ENCODE results near the gene OR4D1.

Gene OR4D1

GRCh38 chr17:58200024-58200633 lies 51.9 kb downstream of the OR4D1 start:
- H4K20me1 ChIP-seq (ENCODE audit: low read depth, low read length): no peaks in the 10 kb centered on the region
- peak; percentile 56 for TF ChIP-seq CTCF (IDR thresholded peaks at IDR 0.05; ENCODE audit: insufficient read depth, low read length, poor library complexity, severe bottlenecking)
- no peak for TF ChIP-seq EZH2phosphoT487 (conservative IDR thresholded peaks at IDR 0.05; ENCODE audit: low read length)
- H3K79me2 ChIP-seq (ENCODE audit: insufficient read depth, low read length): no peaks in the 10 kb centered on the region
- no peaks in the 10 kb centered on the region for H3F3A ChIP-seq (ENCODE audit: insufficient read depth)
- H2AFZ ChIP-seq (ENCODE audit: low read depth, low read length, severe bottlenecking): no peak overlapping the region
- H3K27ac ChIP-seq (ENCODE audit: low read depth, low read length): no peak overlapping the region
- no peaks in the 10 kb centered on the region for H3K9me3 ChIP-seq (ENCODE audit: insufficient read depth, low read length)
- H3K27me3 ChIP-seq (ENCODE audit: low read length): no peaks in the 10 kb centered on the region
- H3K4me3 ChIP-seq (ENCODE audit: insufficient read depth, low read length, poor library complexity, severe bottlenecking): no peak overlapping the region
- H3K36me3 ChIP-seq (ENCODE audit: low read length): no peaks in the 10 kb centered on the region
- no peak overlapping the region for H3K4me2 ChIP-seq (ENCODE audit: low read depth, low read length, poor library complexity, severe bottlenecking)
- no peak overlapping the region for H3K9ac ChIP-seq (ENCODE audit: low read length)
- H3K9me2 ChIP-seq (replicated peaks; ENCODE audit: insufficient read depth, low read length): no peaks in the 10 kb centered on the region

GRCh38 chr17:58202859-58203258 lies 54.7 kb downstream of the OR4D1 start:
- Histone ChIP-seq H3K4me2 (ENCODE audit: low read depth, low read length, poor library complexity, severe bottlenecking) (no peak overlapping the region), H3K9me2 (replicated peaks; ENCODE audit: insufficient read depth, low read length) (no peaks in the 10 kb centered on the region), H3K27me3 (ENCODE audit: low read length) (no peaks in the 10 kb centered on the region), H2AFZ (ENCODE audit: low read depth, low read length, severe bottlenecking) (no peak overlapping the region), H3K27ac (ENCODE audit: low read depth, low read length) (no peak overlapping the region), H4K20me1 (ENCODE audit: low read depth, low read length) (no peaks in the 10 kb centered on the region), H3K79me2 (ENCODE audit: insufficient read depth, low read length) (no peaks in the 10 kb centered on the region), H3K9me3 (ENCODE audit: insufficient read depth, low read length) (no peaks in the 10 kb centered on the region), H3F3A (ENCODE audit: insufficient read depth) (no peaks in the 10 kb centered on the region), H3K4me3 (ENCODE audit: insufficient read depth, low read length, poor library complexity, severe bottlenecking) (no peak overlapping the region), H3K36me3 (ENCODE audit: low read length) (no peaks in the 10 kb centered on the region), H3K9ac (ENCODE audit: low read length) (no peak overlapping the region)
- TF ChIP-seq CTCF (IDR thresholded peaks at IDR 0.05; ENCODE audit: insufficient read depth, low read length, poor library complexity, severe bottlenecking) (no peak), EZH2phosphoT487 (conservative IDR thresholded peaks at IDR 0.05; ENCODE audit: low read length) (no peak)

- H3K4me3 ChIP-seq (ENCODE audit: insufficient read depth, low read length, poor library complexity, severe bottlenecking): no peak overlapping the region
- no peak overlapping the region for H3K9ac ChIP-seq (ENCODE audit: low read length)
- TF ChIP-seq CTCF (IDR thresholded peaks at IDR 0.05; ENCODE audit: insufficient read depth, low read length, poor library complexity, severe bottlenecking) (no peak), EZH2phosphoT487 (conservative IDR thresholded peaks at IDR 0.05; ENCODE audit: low read length) (no peak)
- H2AFZ ChIP-seq (ENCODE audit: low read depth, low read length, severe bottlenecking): no peak overlapping the region
- no peaks in the 10 kb centered on the region for H3F3A ChIP-seq (ENCODE audit: insufficient read depth)
- H3K9me2 ChIP-seq (replicated peaks; ENCODE audit: insufficient read depth, low read length): no peaks in the 10 kb centered on the region
- no peaks in the 10 kb centered on the region for H3K9me3 ChIP-seq (ENCODE audit: insufficient read depth, low read length)
- no peak overlapping the region for H3K27ac ChIP-seq (ENCODE audit: low read depth, low read length)
- no peaks in the 10 kb centered on the region for H3K36me3 ChIP-seq (ENCODE audit: low read length)
- H3K27me3 ChIP-seq (ENCODE audit: low read length): no peaks in the 10 kb centered on the region
- no peaks in the 10 kb centered on the region for H3K79me2 ChIP-seq (ENCODE audit: insufficient read depth, low read length)
- H4K20me1 ChIP-seq (ENCODE audit: low read depth, low read length): no peaks in the 10 kb centered on the region
- H3K4me2 ChIP-seq (ENCODE audit: low read depth, low read length, poor library complexity, severe bottlenecking): no peak overlapping the region
Measured at GRCh38 chr17:58204796-58205195, 56.6 kb downstream of the OR4D1 start.
